ENCODE data around the gene RFC5. TPM values are rescaled to one million over a fixed set of nuclear protein-coding genes. Genes with fewer than 3 reads are reported as not detected.

The RFC5 gene
- total RNA-seq, 1 experiment from 2014 or later = 50.4 TPM

GRCh38 chr12:118065380-118065779, 48.9 kb downstream of the RFC5 start:
- TF ChIP-seq, protein P1, sequence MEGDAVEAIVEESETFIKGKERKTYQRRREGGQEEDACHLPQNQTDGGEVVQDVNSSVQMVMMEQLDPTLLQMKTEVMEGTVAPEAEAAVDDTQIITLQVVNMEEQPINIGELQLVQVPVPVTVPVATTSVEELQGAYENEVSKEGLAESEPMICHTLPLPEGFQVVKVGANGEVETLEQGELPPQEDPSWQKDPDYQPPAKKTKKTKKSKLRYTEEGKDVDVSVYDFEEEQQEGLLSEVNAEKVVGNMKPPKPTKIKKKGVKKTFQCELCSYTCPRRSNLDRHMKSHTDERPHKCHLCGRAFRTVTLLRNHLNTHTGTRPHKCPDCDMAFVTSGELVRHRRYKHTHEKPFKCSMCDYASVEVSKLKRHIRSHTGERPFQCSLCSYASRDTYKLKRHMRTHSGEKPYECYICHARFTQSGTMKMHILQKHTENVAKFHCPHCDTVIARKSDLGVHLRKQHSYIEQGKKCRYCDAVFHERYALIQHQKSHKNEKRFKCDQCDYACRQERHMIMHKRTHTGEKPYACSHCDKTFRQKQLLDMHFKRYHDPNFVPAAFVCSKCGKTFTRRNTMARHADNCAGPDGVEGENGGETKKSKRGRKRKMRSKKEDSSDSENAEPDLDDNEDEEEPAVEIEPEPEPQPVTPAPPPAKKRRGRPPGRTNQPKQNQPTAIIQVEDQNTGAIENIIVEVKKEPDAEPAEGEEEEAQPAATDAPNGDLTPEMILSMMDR (conservative IDR thresholded peaks at IDR 0.05) = no peak
- Histone ChIP-seq H3K4me1 (ENCODE audit: insufficient read depth, low read length) (no peaks in the 10 kb centered on the region), H4K91ac (ENCODE audit: insufficient read length, low read depth, low read length) (no peak overlapping the region), H2BK120ac (ENCODE audit: low read depth, low read length, poor library complexity, severe bottlenecking) (no peak overlapping the region), H3K4ac (ENCODE audit: low read depth, low read length) (no peak overlapping the region), H2BK12ac (ENCODE audit: insufficient read length, low read depth, low read length) (no peak overlapping the region), H3K56ac (ENCODE audit: insufficient read length, low read depth, low read length) (no peak overlapping the region), H3K79me1 (ENCODE audit: insufficient read depth, low read depth, low read length, poor library complexity, severe bottlenecking) (no peaks in the 10 kb centered on the region), H2AFZ (ENCODE audit: low read length) (no peak overlapping the region), H3K18ac (ENCODE audit: insufficient read length, low read depth, low read length) (no peak overlapping the region), H3K14ac (ENCODE audit: insufficient read depth, low read length) (no peak overlapping the region), H4K5ac (ENCODE audit: insufficient read length, low read depth, low read length) (no peak overlapping the region), H3K23ac (ENCODE audit: insufficient read length, low read depth, low read length) (no peak overlapping the region), H3K4me2 (ENCODE audit: insufficient read depth, insufficient read length, low read length) (no peak overlapping the region), H3K27me3 (ENCODE audit: insufficient read depth, low read length) (no peaks in the 10 kb centered on the region), H3K9ac (ENCODE audit: extremely low read depth, insufficient read length, low read length) (no peak overlapping the region), H3K9me3 (ENCODE audit: control insufficient read depth, low read depth, low read length) (no peaks in the 10 kb centered on the region), H2BK15ac (ENCODE audit: low read depth, low read length) (no peak overlapping the region), H2AK5ac (ENCODE audit: insufficient read length, low read length) (no peak overlapping the region), H2BK20ac (ENCODE audit: low read depth, low read length, poor library complexity, severe bottlenecking) (no peak overlapping the region), H4K20me1 (ENCODE audit: control insufficient read depth, insufficient read depth, insufficient read length) (no peaks in the 10 kb centered on the region), H2BK5ac (ENCODE audit: insufficient read length, low read length) (no peak overlapping the region), H4K8ac (replicated peaks; ENCODE audit: insufficient read length, low read depth, low read length) (no peak overlapping the region), H3K23me2 (ENCODE audit: insufficient read length, low read depth, low read length, poor library complexity, severe bottlenecking) (peaks cover 16% of the 10 kb centered on the region), H3T11ph (ENCODE audit: low read length) (no peak overlapping the region), H3K79me2 (ENCODE audit: insufficient read depth, low read length) (no peaks in the 10 kb centered on the region; the same call in 1 of the 2 replicates), H3K27ac (ENCODE audit: insufficient read length, low read depth, low read length) (no peak overlapping the region)
- no peak for DNase-seq
- Mint-ChIP-seq H3K27ac (peak overlapping the region; percentile 8 to 75 (median 39); a peak in 2 of 7 replicates), H3K4me1 (peaks cover 29 to 30% of the 10 kb centered on the region in 2 experiments), H3K4me3 (no peak overlapping the region), H3K36me3 (ENCODE audit: insufficient read depth in 1 of 3, low read depth in 3 of 3) (peaks cover 20 to 47% (median 26%) of the 10 kb centered on the region in 3 experiments; a peak in 6 of 7 replicates), H3K27me3 (ENCODE audit: low read depth) (no peaks in the 10 kb centered on the region; the same call in 1 of the 2 replicates), H3K9me3 (no peaks in the 10 kb centered on the region)
- WGBS (ENCODE audit: extremely low coverage, insufficient read length, low lambda C conversion rate) = no CpG with 5 or more reads among the region's 1 CpG

Measured in H9 (cell line).